Liver (tissue), 9 donors: Measurements from ENCODE around the gene ENTPD1. TPM values are rescaled to one million over a fixed set of nuclear protein-coding genes. Genes with fewer than 3 reads are reported as not detected.

Source experiments
- DNase-seq: peaks from one replicate; pipeline ENCODE4 v3.0.0-alpha.2; 2017; ENCODE audit warnings: low spot score
- H3K27ac ChIP-seq, 2 donors: one replicate each; pipeline ENCODE4 v1.7.0; 2013; ENCODE audit warnings: inconsistent platforms in 2 of 2, low read length in 2 of 2, control low read depth in 1 of 2, low read depth in 1 of 2, mild to moderate bottlenecking in 1 of 2
- H3K27me3 ChIP-seq, 4 donors: one replicate each; pipeline versions ENCODE4 v1.6.1 to v1.7.0; 2013; ENCODE audit warnings: low read length in 3 of 4, inconsistent platforms in 1 of 4, mild to moderate bottlenecking in 1 of 4, moderate library complexity in 1 of 4; ENCODE audit not compliant: control insufficient read depth in 4 of 4, insufficient read depth in 4 of 4
- H3K36me3 ChIP-seq, 4 donors: one replicate each; pipeline versions ENCODE4 v1.6.1 to v1.7.0; 2013; ENCODE audit warnings: low read length in 3 of 4, mild to moderate bottlenecking in 3 of 4, low read depth in 1 of 4, moderate library complexity in 1 of 4; ENCODE audit not compliant: control insufficient read depth in 4 of 4, insufficient read depth in 3 of 4
- H3K4me1 ChIP-seq, 4 donors: one replicate each; pipeline versions ENCODE4 v1.6.1 to v1.7.0; 2013; ENCODE audit warnings: low read length in 3 of 4, mild to moderate bottlenecking in 3 of 4, moderate library complexity in 1 of 4; ENCODE audit not compliant: control insufficient read depth in 4 of 4, insufficient read depth in 4 of 4
- H3K4me3 ChIP-seq, 3 donors: one replicate each; pipeline versions ENCODE4 v1.6.1 to v1.7.0; 2013; ENCODE audit warnings: low read length in 3 of 3, control low read depth in 1 of 3, low read depth in 1 of 3, mild to moderate bottlenecking in 1 of 3
- H3K9ac ChIP-seq, 2 donors: one replicate each; pipeline ENCODE4 v1.7.0; 2013; ENCODE audit warnings: low read length in 2 of 2, mild to moderate bottlenecking in 2 of 2, moderate library complexity in 2 of 2, control low read depth in 1 of 2, low read depth in 1 of 2
- H3K9me3 ChIP-seq, 4 donors: one replicate each; pipeline versions ENCODE4 v1.6.1 to v1.7.0; 2013; ENCODE audit warnings: low read length in 3 of 4; ENCODE audit not compliant: control insufficient read depth in 4 of 4
- FOXA1 ChIP-seq: IDR thresholded peaks from 2 replicates; pipeline ENCODE4 v1.6.1; 2016; ENCODE audit warnings: antibody characterized with exemption
- HNF4G ChIP-seq: IDR thresholded peaks from 2 replicates; pipeline ENCODE4 v1.6.1; 2016; ENCODE audit warnings: antibody characterized with exemption
- JUND ChIP-seq, 2 donors: IDR thresholded peaks; 2 replicates each; pipeline ENCODE4 v1.6.1; 2016; ENCODE audit warnings: antibody characterized with exemption in 2 of 2
- MAX ChIP-seq: IDR thresholded peaks from 2 replicates; pipeline ENCODE4 v1.6.1; 2016; ENCODE audit warnings: antibody characterized with exemption
- NR2F2 ChIP-seq: IDR thresholded peaks from 2 replicates; pipeline ENCODE4 v1.6.1; 2016; ENCODE audit warnings: antibody characterized with exemption
- RAD21 ChIP-seq, 2 donors: IDR thresholded peaks; 2 replicates each; pipeline ENCODE4 v1.6.1; 2016; ENCODE audit warnings: antibody characterized with exemption in 2 of 2, mild to moderate bottlenecking in 2 of 2
- REST ChIP-seq: IDR thresholded peaks from 2 replicates; pipeline ENCODE4 v1.6.1; 2016; ENCODE audit warnings: antibody characterized with exemption, mild to moderate bottlenecking
- RXRA ChIP-seq, 2 donors: IDR thresholded peaks; 2 replicates each; pipeline ENCODE4 v1.6.1; 2017 to 2018; ENCODE audit warnings: antibody characterized with exemption in 2 of 2, mild to moderate bottlenecking in 1 of 2
- SP1 ChIP-seq: IDR thresholded peaks from 2 replicates; pipeline ENCODE4 v1.6.1; 2018; ENCODE audit warnings: antibody characterized with exemption, mild to moderate bottlenecking
- YY1 ChIP-seq: IDR thresholded peaks from 2 replicates; pipeline ENCODE4 v1.6.1; 2016; ENCODE audit warnings: antibody characterized with exemption, mild to moderate bottlenecking
- WGBS: extraction: QIAGEN DNeasy Blood & Tissue Kit; methylation state at CpG from one replicate; pipeline ENCODE4 v1.1.7; 2013; 5-methylcytosine and 5-hydroxymethylcytosine counted together
- polyA plus RNA-seq, 2 donors: library from polyadenylated mRNA; stranded (reverse) in 1 of 2; unstranded in 1 of 2; fragments of 200-250 nt in 1 of 2; fragments of >200 nt in 1 of 2; fragmentation: Nextera tagmentation in 1 of 2; extraction: Ambion mirVana in 1 of 2; gene quantifications; one replicate each; pipeline versions ENCODE4 v1.2.1 to v1.2.3, GENCODE V29; 2013 to 2015
- total RNA-seq, 2 donors: library from RNA; depleted of rRNA; stranded (reverse); fragments of >200 nt; gene quantifications; one replicate each; pipeline ENCODE4 v1.2.3, GENCODE V29; 2014
- TF ChIP-seq, protein P1 (sequence below): IDR thresholded peaks from 2 replicates; pipeline ENCODE4 v1.6.1; 2016; ENCODE audit warnings: antibody characterized with exemption
- TF ChIP-seq, protein P2 (sequence below): IDR thresholded peaks from 2 replicates; pipeline ENCODE4 v1.6.1; 2016; ENCODE audit warnings: antibody characterized with exemption
- donor health status: healthy.
- donor health status: healthy.
- donor health status: healthy.
- donor health status: healthy.
- donor health status: healthy.

The ENTPD1 gene
- total and polyA plus RNA-seq, 4 donors: 2.1 to 8.0 (median 4.3) TPM

- no peak for DNase-seq
- TF ChIP-seq JUND (IDR thresholded peaks at IDR 0.05) (no peak), NR2F2 (no peak), FOXA1 (no peak), HNF4G (no peak), MAX (no peak), RXRA (IDR thresholded peaks at IDR 0.05) (no peak), REST (no peak)
- TF ChIP-seq, protein P1, sequence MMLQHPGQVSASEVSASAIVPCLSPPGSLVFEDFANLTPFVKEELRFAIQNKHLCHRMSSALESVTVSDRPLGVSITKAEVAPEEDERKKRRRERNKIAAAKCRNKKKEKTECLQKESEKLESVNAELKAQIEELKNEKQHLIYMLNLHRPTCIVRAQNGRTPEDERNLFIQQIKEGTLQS: no peak
- TF ChIP-seq, protein P2, sequence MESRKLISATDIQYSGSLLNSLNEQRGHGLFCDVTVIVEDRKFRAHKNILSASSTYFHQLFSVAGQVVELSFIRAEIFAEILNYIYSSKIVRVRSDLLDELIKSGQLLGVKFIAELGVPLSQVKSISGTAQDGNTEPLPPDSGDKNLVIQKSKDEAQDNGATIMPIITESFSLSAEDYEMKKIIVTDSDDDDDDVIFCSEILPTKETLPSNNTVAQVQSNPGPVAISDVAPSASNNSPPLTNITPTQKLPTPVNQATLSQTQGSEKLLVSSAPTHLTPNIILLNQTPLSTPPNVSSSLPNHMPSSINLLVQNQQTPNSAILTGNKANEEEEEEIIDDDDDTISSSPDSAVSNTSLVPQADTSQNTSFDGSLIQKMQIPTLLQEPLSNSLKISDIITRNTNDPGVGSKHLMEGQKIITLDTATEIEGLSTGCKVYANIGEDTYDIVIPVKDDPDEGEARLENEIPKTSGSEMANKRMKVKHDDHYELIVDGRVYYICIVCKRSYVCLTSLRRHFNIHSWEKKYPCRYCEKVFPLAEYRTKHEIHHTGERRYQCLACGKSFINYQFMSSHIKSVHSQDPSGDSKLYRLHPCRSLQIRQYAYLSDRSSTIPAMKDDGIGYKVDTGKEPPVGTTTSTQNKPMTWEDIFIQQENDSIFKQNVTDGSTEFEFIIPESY: no peak
- Histone ChIP-seq H3K27ac (peak overlapping the region; percentile 28 to 29), H3K9me3 (no peaks in the 10 kb centered on the region), H3K4me3 (no peak overlapping the region), H3K36me3 (no peaks in the 10 kb centered on the region), H3K4me1 (no peaks in the 10 kb centered on the region), H3K27me3 (no peaks in the 10 kb centered on the region), H3K9ac (no peak overlapping the region)
- WGBS: 79% methylated on average over 2 of the region's 2 CpGs
These were observed 36.3 kb downstream of the ENTPD1 start for GRCh38 chr10:95792211-95792780.

- H3K4me1 ChIP-seq: no peaks in the 10 kb centered on the region
- no peak overlapping the region for H3K4me3 ChIP-seq
- no peak overlapping the region for H3K9ac ChIP-seq
- H3K36me3 ChIP-seq: no peaks in the 10 kb centered on the region
- no peaks in the 10 kb centered on the region for H3K27me3 ChIP-seq
- no peak for DNase-seq
- 80% methylated on average over 4 of the region's 4 CpGs for WGBS
- H3K27ac ChIP-seq: peak overlapping the region; percentile 28 to 29
- no peak for TF ChIP-seq HNF4G
- peak in 1 of 2 donors; percentile 42 for TF ChIP-seq RAD21 (IDR thresholded peaks at IDR 0.05)
- peak; percentile 40 for TF ChIP-seq YY1
- TF ChIP-seq SP1: peak; percentile 14
- TF ChIP-seq MAX: no peak
- no peaks in the 10 kb centered on the region for H3K9me3 ChIP-seq
These were observed 36.9 kb downstream of the ENTPD1 start for GRCh38 chr10:95792874-95793285.
